ENCODE measurements around the gene MLN. TPM values are rescaled to one million over a fixed set of nuclear protein-coding genes. Genes with fewer than 3 reads are reported as not detected.

Gene MLN
- total RNA-seq, 4 donors from 2014 or later: not detected

- TF ChIP-seq, protein P1, sequence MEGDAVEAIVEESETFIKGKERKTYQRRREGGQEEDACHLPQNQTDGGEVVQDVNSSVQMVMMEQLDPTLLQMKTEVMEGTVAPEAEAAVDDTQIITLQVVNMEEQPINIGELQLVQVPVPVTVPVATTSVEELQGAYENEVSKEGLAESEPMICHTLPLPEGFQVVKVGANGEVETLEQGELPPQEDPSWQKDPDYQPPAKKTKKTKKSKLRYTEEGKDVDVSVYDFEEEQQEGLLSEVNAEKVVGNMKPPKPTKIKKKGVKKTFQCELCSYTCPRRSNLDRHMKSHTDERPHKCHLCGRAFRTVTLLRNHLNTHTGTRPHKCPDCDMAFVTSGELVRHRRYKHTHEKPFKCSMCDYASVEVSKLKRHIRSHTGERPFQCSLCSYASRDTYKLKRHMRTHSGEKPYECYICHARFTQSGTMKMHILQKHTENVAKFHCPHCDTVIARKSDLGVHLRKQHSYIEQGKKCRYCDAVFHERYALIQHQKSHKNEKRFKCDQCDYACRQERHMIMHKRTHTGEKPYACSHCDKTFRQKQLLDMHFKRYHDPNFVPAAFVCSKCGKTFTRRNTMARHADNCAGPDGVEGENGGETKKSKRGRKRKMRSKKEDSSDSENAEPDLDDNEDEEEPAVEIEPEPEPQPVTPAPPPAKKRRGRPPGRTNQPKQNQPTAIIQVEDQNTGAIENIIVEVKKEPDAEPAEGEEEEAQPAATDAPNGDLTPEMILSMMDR (IDR thresholded peaks at IDR 0.05): no peak
- TF ChIP-seq POLR2A (IDR thresholded peaks at IDR 0.05): no peak
- no peak overlapping the region for H3K4me3 ChIP-seq
- H3K27me3 ChIP-seq: no peaks in the 10 kb centered on the region
- H3K27ac ChIP-seq: peak overlapping the region; percentile 75 to 82
- H3K9me3 ChIP-seq: no peaks in the 10 kb centered on the region
- no peaks in the 10 kb centered on the region for H3K4me1 ChIP-seq
- peak in 1 of 2 donors; percentile 35 for DNase-seq
- no peaks in the 10 kb centered on the region for H3K36me3 ChIP-seq
- intact Hi-C loops (cut with DNase I; ENCODE audit: low total_unique reads): loop anchor here (10.0 kb wide), 1 partner anchor 385 kb away; no protein-coding TSS in a partner anchor
Observed at GRCh38 chr6:33770124-33770832, 33.5 kb downstream of the MLN start.

DNA sequence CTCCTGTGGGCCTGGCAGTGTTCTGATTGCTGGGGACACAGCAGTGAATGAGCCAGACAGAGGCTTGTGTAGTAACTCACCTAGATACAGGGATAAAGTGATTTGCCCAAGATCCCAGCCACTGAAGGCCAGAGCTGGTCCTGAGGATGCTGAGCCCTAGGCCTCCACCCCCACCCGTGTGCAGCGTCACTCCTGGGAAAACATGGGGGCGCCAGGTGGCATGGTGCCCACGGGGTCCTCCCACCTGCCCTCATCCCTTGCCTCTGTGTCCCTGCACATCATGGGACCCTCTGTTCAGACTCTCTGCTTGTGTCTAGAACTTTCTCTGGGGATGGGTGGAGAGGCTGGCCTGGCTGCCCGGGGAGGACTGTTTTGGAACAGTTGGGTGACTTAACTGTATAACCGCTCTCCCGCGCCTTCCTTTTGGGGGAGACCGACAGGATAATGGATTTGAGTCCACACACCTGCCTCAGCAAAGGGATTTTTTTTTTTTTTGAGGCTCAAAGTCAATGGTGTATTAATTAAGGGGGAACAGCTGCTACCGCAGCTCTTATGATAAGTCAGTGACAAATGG is 34.5 kb downstream of the MLN start:
- DNase-seq: no peak
- Histone ChIP-seq H3K27ac (no peak overlapping the region), H3K27me3 (no peaks in the 10 kb centered on the region), H3K9me3 (no peaks in the 10 kb centered on the region), H3K4me3 (no peak overlapping the region), H3K36me3 (no peaks in the 10 kb centered on the region), H3K4me1 (no peaks in the 10 kb centered on the region)
- intact Hi-C loops (cut with DNase I; ENCODE audit: low total_unique reads): no loop called here
- TF ChIP-seq, protein P1 (IDR thresholded peaks at IDR 0.05): no peak
- TF ChIP-seq POLR2A (IDR thresholded peaks at IDR 0.05): no peak

GRCh38 chr6:33768644-33769120 is 35.1 kb downstream of the MLN start:
- DNase-seq: peak; percentile 67 to 74
- Histone ChIP-seq H3K27ac (no peak overlapping the region), H3K36me3 (no peaks in the 10 kb centered on the region), H3K9me3 (no peaks in the 10 kb centered on the region), H3K4me1 (no peaks in the 10 kb centered on the region), H3K4me3 (no peak overlapping the region), H3K27me3 (no peaks in the 10 kb centered on the region)
- intact Hi-C loops (cut with DNase I; ENCODE audit: low total_unique reads): no loop called here
- no peak for TF ChIP-seq POLR2A (IDR thresholded peaks at IDR 0.05)
- TF ChIP-seq, protein P1 (IDR thresholded peaks at IDR 0.05): peak; percentile 54 to 68 (median 60)

DNA sequence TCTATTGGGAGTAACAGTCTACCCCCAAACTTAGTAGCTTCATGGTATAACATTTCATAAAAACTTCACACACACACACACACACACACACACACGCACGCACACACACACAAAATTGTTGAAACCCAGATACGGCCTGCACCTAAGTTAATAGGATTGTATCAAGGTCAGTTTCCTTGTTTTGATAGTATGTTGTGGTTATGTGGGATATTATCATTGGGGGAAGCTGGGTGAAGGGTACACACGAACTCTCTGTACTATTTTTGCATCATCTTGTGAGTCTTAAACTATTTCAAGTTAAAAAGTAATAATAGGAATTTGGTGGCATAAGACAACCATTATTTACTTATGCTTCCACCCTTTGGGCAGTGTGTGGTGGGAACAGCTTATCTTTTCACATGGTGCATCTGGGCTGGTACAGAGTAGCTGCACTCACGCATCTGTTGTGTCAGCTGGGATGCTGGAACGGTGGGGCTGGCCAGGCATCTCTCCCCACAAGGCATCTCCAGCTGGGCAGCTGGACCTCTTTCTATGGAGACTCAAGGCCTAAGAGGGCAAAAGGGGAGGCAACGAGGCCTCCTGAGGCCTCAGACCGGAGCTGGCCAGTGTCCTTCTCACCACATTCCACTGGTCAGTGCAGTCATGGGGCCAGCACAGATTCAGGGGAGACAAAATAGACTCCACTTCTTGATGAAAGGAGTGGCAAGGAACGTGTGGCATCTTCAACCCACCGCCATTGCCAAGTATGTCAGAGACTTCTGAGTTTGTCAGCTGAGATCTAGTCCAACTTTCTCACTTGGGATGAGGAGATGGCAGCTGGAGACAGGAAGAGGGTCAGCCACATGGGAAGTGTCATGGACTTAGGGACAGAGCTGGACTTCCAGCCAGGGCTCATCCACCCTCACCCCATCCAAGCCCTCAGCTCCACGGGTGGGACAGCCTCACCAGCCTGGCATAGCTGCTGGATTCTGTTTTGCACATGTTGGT is 36.6 kb downstream of the MLN start:
- intact Hi-C loops (cut with DNase I; ENCODE audit: low total_unique reads): no loop called here

More for the DNA sequence above, 36.6 kb downstream of the MLN start:
- Histone ChIP-seq H3K4me1 (no peaks in the 10 kb centered on the region), H3K9me3 (no peaks in the 10 kb centered on the region), H3K27me3 (no peaks in the 10 kb centered on the region), H3K27ac (no peak overlapping the region), H3K36me3 (no peaks in the 10 kb centered on the region), H3K4me3 (no peak overlapping the region)
- TF ChIP-seq, protein P1 (IDR thresholded peaks at IDR 0.05): no peak
- TF ChIP-seq POLR2A (IDR thresholded peaks at IDR 0.05): no peak
- DNase-seq: no peak

Measured in uterus (tissue), 4 donors.